KOPT-K1 (cell line): ENCODE data around the gene OR11A1.
"Not testable (repeated sequence)": the region's sequence is repeated elsewhere in the genome, so short reads cannot be mapped to it uniquely, and the experiment has no call there.

Experiments used
- H3K27ac ChIP-seq: fragments of 200-600 bp; sonication (generic); 2 replicates; pipeline ENCODE4 v1.5.1; 2016; ENCODE audit warnings: antibody characterized with exemption, mild to moderate bottlenecking, low read depth, low read length; ENCODE audit not compliant: poor library complexity, severe bottlenecking
- H3K36me3 ChIP-seq: fragments of 200-600 bp; sonication (generic); 2 replicates; pipeline ENCODE4 v1.5.1; 2017; ENCODE audit warnings: antibody characterized with exemption, mild to moderate bottlenecking, low read length, moderate library complexity; ENCODE audit not compliant: insufficient read depth
- H3K9me3 ChIP-seq: fragments of 200-600 bp; sonication (generic); 2 replicates; pipeline ENCODE4 v1.5.1; 2017; ENCODE audit warnings: antibody characterized with exemption, low read length, mild to moderate bottlenecking; ENCODE audit not compliant: insufficient read depth, poor library complexity, severe bottlenecking

OR11A1 gene

DNA sequence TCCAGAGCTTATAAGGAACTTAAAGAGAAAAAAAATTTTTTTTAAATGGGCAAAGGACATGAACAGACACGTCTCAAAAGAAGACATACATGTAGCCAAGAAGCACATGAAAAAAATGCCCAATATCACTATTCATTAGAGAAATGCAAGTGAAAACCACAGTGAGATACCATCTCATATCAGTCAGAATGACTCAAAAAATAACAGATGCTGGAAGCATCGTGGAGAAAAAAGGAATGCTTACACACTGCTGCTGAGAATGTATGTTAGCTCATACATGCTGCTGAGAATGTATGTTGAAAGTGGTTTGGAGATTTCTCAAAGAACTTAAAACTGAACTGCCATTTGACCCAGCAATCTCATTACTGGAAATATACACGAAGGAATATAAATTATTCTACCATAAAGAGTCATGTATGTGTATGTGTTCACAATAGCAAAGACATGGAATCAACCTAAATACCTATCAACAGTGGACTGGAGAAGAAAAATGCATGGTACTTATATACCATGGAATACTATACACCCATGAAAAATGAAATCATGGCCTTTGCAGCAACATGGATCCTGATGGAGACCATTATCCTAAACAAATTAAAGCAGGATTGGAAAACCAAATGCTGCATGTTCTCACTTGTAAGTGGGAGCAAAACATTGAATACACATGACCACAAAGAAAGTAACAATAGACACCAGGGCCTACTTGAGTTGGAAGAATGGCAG, 5.2 kb downstream of the OR11A1 start:
- no peak overlapping the region for H3K27ac ChIP-seq
- H3K9me3 ChIP-seq: no peaks in the 10 kb centered on the region
- no peaks in the 10 kb centered on the region for H3K36me3 ChIP-seq

- Histone ChIP-seq H3K36me3 (no peaks in the 10 kb centered on the region), H3K27ac (no peak overlapping the region)
These were observed 9.2 kb downstream of the OR11A1 start for GRCh38 chr6:29447670-29448069.

DNA sequence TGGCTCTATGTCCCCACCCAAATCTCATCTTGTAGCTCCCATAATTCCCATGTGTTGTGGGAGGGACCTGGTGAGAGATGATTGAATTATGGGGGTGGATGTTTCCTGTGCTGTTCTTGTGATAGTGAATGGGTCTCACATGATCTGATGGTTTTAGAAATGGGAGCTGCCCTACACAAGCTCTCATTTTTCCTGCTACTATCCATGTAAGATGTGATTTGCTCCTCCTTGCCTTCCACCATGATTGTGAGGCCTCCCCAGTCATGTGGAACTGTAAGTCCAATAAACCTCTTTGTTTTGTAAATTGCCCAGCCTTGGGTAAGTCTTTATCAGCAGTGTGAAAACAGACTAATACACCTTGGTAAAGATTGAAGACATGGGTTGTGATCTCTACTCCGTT, 12.8 kb downstream of the OR11A1 start:
- not testable (repeated sequence) for H3K36me3 ChIP-seq, H3K27ac ChIP-seq, H3K9me3 ChIP-seq

More at GRCh38 chr6:29447670-29448069, 9.2 kb downstream of the OR11A1 start:
- H3K9me3 ChIP-seq: peaks cover 5% of the 10 kb centered on the region

- Histone ChIP-seq H3K27ac (no peak overlapping the region), H3K9me3 (peaks cover 5% of the 10 kb centered on the region), H3K36me3 (no peaks in the 10 kb centered on the region)
These were observed 14.2 kb downstream of the OR11A1 start for GRCh38 chr6:29442719-29443118.

GRCh38 chr6:29439006-29439405, 17.9 kb downstream of the OR11A1 start, which contains the start of gene OR10C1:
Gene OR10C1 (plus strand): TSS chr6:29439306. CDS start chr6:29440016, 710 bp downstream.
- H3K27ac ChIP-seq: no peak within 1 kb of the TSS

DNA sequence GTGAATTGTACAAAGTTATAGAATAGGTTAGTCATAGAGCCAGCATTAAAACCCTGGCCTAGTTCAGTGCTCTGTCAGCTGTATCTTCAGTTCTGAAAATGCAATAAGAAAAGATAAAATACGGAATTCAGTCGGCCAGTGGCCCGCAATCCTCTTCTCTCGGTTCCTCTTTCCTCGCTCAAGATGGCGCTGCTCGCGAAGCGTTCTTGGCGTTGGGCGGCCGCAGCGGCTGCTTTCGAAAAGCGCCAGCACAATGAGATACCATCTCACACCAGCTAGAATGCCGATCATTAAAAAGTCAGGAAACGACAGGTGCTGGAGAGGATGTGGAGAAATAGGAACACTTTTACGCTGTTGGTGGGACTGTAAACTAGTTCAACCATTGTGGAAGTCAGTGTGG, 20.1 kb downstream of the OR11A1 start:
- not testable (repeated sequence) for H3K36me3 ChIP-seq, H3K27ac ChIP-seq, H3K9me3 ChIP-seq

More at GRCh38 chr6:29439006-29439405, 17.9 kb downstream of the OR11A1 start, which contains the start of gene OR10C1:
- Histone ChIP-seq H3K36me3 (no peaks in the 10 kb centered on the region), H3K9me3 (peaks cover 3% of the 10 kb centered on the region)

GRCh38 chr6:29426654-29427053, 30.2 kb downstream of the OR11A1 start:
- Histone ChIP-seq H3K27ac (no peak overlapping the region), H3K9me3 (no peaks in the 10 kb centered on the region), H3K36me3 (no peaks in the 10 kb centered on the region)

DNA sequence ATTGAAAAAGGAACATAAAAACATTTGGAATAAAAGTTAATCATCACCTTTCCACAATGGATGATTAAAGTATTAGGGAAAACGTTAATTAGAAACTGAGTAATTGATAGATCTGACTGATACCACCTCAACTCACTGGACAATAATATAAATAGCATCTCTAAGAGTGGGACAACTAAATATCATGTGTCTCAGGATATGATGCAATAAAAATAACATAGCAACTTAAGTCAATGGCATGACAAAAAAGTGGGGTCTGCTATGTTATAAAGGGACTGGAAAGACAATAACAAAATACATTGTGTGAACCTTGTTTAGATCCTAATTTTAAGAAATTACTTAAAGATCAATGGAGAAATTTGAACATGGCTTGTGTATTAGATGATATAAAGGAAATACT, 31.8 kb downstream of the OR11A1 start:
- Histone ChIP-seq H3K36me3 (no peaks in the 10 kb centered on the region), H3K27ac (no peak overlapping the region), H3K9me3 (no peaks in the 10 kb centered on the region)

DNA sequence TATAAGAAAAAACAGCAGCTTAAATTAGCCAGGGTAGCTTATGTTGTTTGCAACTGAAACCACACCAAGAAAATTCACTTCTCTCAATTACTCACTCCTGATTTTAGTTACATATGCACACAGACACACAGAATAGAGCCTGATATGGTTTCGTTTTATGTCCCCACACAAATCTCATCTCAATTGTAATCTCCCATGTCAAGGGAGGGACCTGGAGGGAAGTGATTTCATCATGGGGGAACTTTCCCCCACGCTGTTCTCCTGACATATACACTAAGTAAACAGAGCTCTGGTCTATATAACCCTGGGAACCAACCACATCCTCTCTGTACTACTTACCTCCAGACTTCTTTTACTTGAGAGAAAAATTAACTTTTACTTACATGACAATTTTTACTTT, 32.3 kb downstream of the OR11A1 start:
- Histone ChIP-seq H3K9me3 (no peaks in the 10 kb centered on the region), H3K36me3 (no peaks in the 10 kb centered on the region), H3K27ac (no peak overlapping the region)

DNA sequence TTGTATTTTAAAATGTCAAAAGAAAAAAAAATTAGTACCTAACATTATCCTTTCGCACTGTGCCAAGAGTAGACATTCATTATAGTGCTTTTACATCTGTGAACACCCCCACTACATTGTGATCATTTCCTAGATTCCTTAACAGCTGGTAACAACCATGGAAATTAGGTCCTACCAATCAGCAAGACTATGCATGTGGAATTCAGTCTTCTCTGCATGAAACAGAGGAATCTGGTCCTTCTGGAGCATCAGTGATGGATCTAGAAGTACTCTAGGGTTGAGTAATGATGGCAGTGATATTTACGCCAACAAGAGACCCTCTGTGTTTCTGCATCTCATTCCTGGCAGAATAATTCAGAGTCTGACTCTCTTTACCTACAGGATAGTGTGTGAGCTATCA, 32.7 kb downstream of the OR11A1 start:
- Histone ChIP-seq H3K9me3 (no peaks in the 10 kb centered on the region), H3K27ac (no peak overlapping the region), H3K36me3 (no peaks in the 10 kb centered on the region)

GRCh38 chr6:29419516-29419915, 37.4 kb downstream of the OR11A1 start:
- Histone ChIP-seq H3K36me3 (no peaks in the 10 kb centered on the region), H3K9me3 (no peaks in the 10 kb centered on the region)

DNA sequence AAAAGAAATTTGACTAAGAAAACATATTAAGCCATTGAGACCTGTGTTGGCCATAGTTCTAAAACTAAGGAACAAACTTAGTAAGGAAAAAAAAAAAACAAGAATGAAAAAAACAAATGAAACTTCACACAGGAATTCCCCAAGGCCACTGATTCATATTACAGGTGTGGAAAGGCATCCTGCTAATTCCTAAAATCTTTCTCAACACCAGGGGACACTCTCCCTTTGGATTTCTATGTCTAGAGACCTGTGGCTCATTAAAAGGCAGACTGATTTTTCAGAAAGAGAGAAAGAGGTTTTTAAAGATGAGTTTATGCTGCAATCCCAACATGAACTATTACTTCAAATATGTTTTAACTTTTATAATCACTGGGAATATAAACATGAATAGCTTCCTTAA, 42.3 kb downstream of the OR11A1 start, which contains the start of gene OR12D1:
Gene OR12D1, plus strand, starts transcription at position 341 of the 400 bp plus-strand sequence.
- H3K36me3 ChIP-seq: no peaks in the 10 kb centered on the region
- peaks cover 14% of the 10 kb centered on the region for H3K9me3 ChIP-seq
- no peak within 1 kb of the TSS for H3K27ac ChIP-seq

More at GRCh38 chr6:29419516-29419915, 37.4 kb downstream of the OR11A1 start:
- no peak overlapping the region for H3K27ac ChIP-seq

GRCh38 chr6:29403801-29404200, 53.1 kb downstream of the OR11A1 start:
- no peaks in the 10 kb centered on the region for H3K36me3 ChIP-seq
- no peak overlapping the region for H3K27ac ChIP-seq
- H3K9me3 ChIP-seq: no peaks in the 10 kb centered on the region

DNA sequence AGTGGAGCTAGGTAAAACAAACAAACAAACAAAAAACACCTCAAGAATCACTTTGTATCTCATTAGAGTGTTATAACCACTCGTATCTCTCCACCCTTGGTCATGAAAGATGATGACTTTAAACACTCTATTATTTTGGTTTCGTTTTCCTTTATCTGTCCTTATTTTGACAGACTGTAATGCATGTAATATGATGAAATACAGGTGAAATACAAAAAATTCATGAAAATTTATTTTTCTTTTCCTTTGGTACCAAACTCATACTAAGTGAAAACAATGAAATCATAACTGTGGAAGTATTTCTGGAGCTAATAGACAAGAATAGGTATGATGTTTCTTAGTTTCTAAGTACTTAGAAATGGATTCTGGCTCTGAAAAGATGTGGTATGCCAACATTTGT, 57.3 kb downstream of the OR11A1 start:
- Histone ChIP-seq H3K36me3 (no peaks in the 10 kb centered on the region), H3K27ac (no peak overlapping the region), H3K9me3 (no peaks in the 10 kb centered on the region)

- no peak within 1 kb of the TSS for H3K27ac ChIP-seq
- no peaks in the 10 kb centered on the region for H3K36me3 ChIP-seq
- H3K9me3 ChIP-seq: no peaks in the 10 kb centered on the region
These were observed 61.5 kb downstream of the OR11A1 start, which contains the start of gene OR12D2 for GRCh38 chr6:29395331-29395730. Gene OR12D2 (plus strand): TSS chr6:29395631. CDS start chr6:29396700, 1,069 bp downstream.

GRCh38 chr6:29388533-29388932, 68.3 kb downstream of the OR11A1 start:
- Histone ChIP-seq H3K36me3 (no peaks in the 10 kb centered on the region), H3K27ac (no peak overlapping the region)

More at GRCh38 chr6:29388533-29388932, 68.3 kb downstream of the OR11A1 start:
- H3K9me3 ChIP-seq: no peaks in the 10 kb centered on the region
